HL-60 (cell line): ENCODE measurements around the gene UBAC2.

Experiments used
- DNase-seq, 2 experiments: peaks; one replicate each; pipeline ENCODE4 v3.0.0-alpha.2; 2010 to 2020; ENCODE audit warnings: low read depth in 1 of 2, low spot score in 1 of 2
- H3K27ac ChIP-seq: fragments of 250-450 bp; sonication (Bioruptor Pico); replicated peaks from 2 replicates; pipeline ENCODE4 v1.5.1; 2020; ENCODE audit warnings: mild to moderate bottlenecking, moderate library complexity
- H3K27me3 ChIP-seq: fragments of 250-450 bp; sonication (Bioruptor Pico); 2 replicates; pipeline ENCODE4 v1.5.1; 2021; ENCODE audit warnings: mild to moderate bottlenecking, moderate library complexity; ENCODE audit not compliant: insufficient read depth, poor library complexity, severe bottlenecking
- H3K4me3 ChIP-seq: replicated peaks from 2 replicates; pipeline ENCODE4 v1.5.1; 2011; ENCODE audit warnings: mild to moderate bottlenecking, control low read depth, low read length; ENCODE audit not compliant: insufficient read depth
- CTCF ChIP-seq: IDR thresholded peaks from one replicate; pipeline ENCODE4 v1.5.1; 2011; ENCODE audit warnings: low read length, control low read depth, inconsistent platforms; ENCODE audit not compliant: insufficient read depth
- GABPA ChIP-seq: IDR thresholded peaks from 2 replicates; pipeline ENCODE4 v1.6.1; 2012; ENCODE audit warnings: low read depth
- POLR2AphosphoS5 ChIP-seq: IDR thresholded peaks from 2 replicates; pipeline ENCODE4 v1.6.1; 2012; ENCODE audit warnings: low read depth
- REST ChIP-seq: IDR thresholded peaks from 2 replicates; pipeline ENCODE4 v1.6.1; 2012; ENCODE audit warnings: low read depth; ENCODE audit not compliant: insufficient replicate concordance
- SPI1 ChIP-seq: IDR thresholded peaks from 2 replicates; pipeline ENCODE4 v1.6.1; 2012; ENCODE audit warnings: low read depth, mild to moderate bottlenecking, borderline replicate concordance

UBAC2 gene

GRCh38 chr13:99356012-99356261, 155.3 kb downstream of the UBAC2 start:
- H3K4me3 ChIP-seq = no peak overlapping the region
- TF ChIP-seq SPI1 (no peak), POLR2AphosphoS5 (no peak), REST (no peak), GABPA (no peak), CTCF (no peak)
- no peaks in the 10 kb centered on the region for H3K27me3 ChIP-seq
- no peak for DNase-seq
- peak overlapping the region; percentile 50 for H3K27ac ChIP-seq

- no peaks in the 10 kb centered on the region for H3K27me3 ChIP-seq
- peak overlapping the region; percentile 50 for H3K27ac ChIP-seq
- DNase-seq = peak in 1 of 2 experiments; percentile 45
- TF ChIP-seq POLR2AphosphoS5 (no peak), GABPA (no peak), SPI1 (no peak), CTCF (no peak), REST (no peak)
- H3K4me3 ChIP-seq = no peak overlapping the region
Measured at GRCh38 chr13:99356262-99357091, 155.8 kb downstream of the UBAC2 start.

- no peak overlapping the region for H3K4me3 ChIP-seq
- no peak for TF ChIP-seq REST
- TF ChIP-seq POLR2AphosphoS5 = no peak
- no peak for TF ChIP-seq CTCF
- TF ChIP-seq GABPA = no peak
- TF ChIP-seq SPI1 = no peak
- H3K27me3 ChIP-seq = no peaks in the 10 kb centered on the region
- H3K27ac ChIP-seq = peak overlapping the region; percentile 50
- DNase-seq = no peak
Measured at GRCh38 chr13:99357131-99357596, 156.5 kb downstream of the UBAC2 start.
